ENCODE results near the gene PPWD1.
"Not testable (repeated sequence)": the region's sequence is repeated elsewhere in the genome, so short reads cannot be mapped to it uniquely, and the experiment has no call there.

Gene PPWD1

GRCh38 chr5:65562731-65563701 lies at the start of gene PPWD1, which contains the start of gene CENPK:
PPWD1 (plus strand) TSS chr5:65563296; CDS start chr5:65563311, 15 bp downstream.
CENPK (minus strand) TSS chr5:65563168; CDS start chr5:65554907, 8,261 bp downstream.
- DNase-seq (ENCODE audit: low spot score) = peak; percentile 94

DNA sequence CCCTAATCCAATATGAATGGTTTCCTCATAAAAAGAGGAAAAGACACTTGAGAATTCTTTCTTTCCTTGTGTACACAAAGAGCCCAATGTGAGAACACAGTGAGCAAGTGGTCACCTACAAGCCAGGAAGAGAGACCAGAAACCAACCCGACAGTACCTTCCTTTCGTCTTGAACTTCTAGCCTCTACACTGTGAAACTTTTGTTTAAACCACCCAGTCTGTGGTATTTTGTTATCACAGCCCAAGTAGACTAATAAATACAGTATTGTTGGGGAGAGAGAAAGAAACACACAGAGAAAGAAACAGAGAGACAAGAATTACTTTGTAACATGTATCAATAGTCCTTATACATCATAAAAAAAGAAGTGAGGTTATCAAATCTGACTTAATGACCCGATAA lies 37.4 kb upstream of the PPWD1 start:
- no peak for DNase-seq (ENCODE audit: low spot score)

DNA sequence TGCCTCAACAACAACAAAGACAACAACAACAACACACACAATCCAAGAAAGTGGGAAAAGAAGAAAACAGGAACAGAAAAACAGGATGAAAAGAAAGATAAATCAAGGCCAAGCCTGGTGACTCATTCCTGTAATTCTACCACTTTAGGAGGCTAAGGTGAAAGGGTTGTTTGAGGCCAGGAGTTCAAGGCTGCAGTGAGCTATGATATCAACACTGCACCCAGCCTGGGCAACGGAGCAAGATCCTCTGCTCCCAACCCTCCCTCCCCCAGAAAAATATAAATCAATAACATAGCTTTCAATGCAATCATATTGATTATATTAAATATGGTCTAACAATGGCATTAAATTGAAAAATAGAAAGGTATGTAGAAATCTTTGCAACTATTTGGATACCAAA lies 32.2 kb upstream of the PPWD1 start:
- DNase-seq (ENCODE audit: low spot score) = no peak

DNA sequence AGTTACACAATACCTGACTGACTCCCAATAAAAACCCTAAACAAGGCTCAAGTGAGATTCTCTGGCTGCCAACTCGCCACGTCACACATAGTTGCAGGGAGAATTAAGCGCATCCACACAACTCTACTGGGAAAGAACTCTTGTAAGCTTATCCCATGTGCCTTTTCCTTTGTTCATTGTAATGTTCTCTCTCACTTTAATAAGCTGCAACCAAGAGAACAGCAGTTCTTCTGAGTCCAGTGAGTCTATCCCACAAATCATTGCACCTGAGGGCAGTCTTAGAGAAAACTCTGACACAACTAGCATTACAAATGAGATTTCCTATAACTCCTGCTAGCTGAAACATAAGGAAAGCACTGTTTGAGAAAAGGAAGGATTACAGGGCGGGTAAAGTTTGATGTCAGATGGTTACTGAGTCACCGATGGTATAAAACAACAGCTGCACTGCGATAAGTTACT lies 27.5 kb upstream of the PPWD1 start:
- DNase-seq (ENCODE audit: low spot score) = no peak

DNA sequence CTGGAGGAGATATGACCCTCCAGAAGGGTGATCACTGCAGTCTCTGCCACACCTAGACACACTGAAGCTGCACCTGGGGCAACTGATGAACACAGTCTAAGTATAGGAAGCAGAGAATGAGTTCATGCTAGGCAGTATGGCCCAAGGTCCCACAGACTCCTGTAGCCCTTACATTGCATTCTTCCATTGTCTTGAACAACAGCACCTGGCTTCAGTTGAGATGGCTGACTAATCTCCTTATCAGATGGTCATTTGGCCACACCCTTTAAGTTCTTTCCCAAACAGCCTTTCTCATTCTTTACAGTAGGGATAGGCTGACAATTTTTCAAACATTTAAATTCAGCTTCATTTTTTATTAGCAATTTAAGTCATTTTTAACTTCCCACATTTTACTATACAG lies 23.3 kb upstream of the PPWD1 start:
- DNase-seq (ENCODE audit: low spot score) = no peak

DNA sequence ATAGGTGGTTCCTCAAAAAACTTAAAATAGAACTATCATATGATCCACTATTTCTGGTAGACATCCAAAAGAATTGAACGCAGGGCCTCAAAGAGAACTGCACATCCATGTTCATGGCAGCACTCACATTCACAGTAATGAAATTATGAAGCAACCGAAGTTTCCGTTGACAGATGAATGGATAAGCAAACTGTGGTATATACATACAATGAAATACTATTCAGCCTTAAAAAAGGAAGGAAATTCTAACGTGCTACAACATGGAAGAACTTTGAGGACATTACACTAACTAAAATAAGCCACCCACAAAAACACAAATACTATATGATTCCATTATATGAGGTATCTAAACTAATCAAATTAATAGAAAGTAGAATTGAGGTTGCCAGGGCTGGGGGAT lies 18.6 kb upstream of the PPWD1 start:
- DNase-seq (ENCODE audit: low spot score) = no peak

DNA sequence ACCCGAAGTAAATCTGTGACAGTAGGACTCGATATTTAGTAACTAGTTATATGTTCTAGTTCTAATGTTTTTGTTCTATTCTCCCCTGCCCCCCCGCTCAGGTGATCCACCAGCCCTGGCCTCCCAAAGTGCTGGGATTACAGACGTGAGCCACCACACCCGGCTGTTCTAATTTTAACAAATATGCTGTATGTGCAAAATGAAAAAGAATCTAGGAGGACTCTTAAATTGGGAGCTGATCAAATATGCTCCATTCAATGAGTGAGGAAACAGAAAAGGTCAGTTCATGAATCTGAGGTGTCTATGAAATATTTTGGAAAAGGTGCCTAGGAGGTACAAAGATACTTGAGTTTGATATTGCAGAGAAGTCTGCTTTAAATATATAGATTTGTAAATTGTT lies 17.0 kb upstream of the PPWD1 start:
- no peak for DNase-seq (ENCODE audit: low spot score)

DNA sequence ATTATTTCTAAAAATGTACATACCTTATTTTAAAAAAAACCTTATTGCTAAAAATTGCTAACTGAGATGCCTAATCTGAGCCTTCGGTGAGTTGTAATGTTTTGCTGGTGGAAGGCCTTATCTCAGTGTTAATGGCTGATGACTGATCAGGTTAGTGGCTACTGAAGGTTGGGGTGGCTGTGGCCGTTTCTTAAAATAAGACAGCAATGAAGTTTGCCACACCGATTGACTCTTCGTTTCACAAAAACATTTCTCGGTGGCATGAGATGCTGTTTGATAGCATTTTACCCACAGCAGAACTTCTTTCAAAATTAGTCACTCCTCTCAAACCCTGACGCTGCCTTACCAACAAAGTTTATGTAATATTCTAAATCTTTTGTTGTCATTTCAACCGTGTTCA lies 14.8 kb upstream of the PPWD1 start:
- DNase-seq (ENCODE audit: low spot score) = no peak

DNA sequence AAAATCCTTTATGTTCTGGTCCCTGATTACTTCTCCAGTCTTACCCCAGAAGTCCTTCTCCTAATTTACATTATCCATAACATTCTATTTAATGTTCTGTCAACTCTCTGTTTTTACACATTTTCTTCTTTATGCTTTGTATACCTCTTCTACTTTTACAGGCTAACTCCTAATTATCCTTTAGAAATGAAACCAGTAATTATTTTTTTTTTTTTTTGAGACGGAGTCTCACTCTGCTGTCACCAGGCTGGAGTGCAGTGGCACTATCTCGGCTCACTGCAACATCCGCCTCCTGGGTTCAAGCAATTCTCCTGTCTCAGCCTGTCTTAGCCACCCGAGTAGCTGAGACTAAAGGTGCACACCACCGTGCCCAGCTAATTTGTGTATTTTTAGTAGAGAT lies 9.2 kb upstream of the PPWD1 start:
- DNase-seq (ENCODE audit: low spot score) = no peak

DNA sequence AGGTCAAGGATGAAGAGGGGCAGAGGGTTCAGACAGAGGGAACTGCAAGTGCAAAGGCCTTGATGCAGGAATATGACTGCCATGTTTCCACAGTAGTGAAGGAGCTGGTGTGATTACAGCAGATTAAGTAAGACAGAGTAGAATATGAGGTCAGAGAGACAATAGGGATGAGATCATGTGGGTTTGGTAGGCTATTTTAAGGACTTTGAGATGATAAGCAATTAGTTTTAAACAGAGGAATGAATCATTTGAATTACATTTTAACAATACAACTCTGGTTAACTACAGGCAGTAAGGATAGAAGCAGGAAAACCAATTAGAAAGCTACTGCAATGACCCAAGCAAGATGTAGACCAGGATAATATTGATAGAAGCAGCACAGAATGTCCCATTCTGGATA lies 7.8 kb upstream of the PPWD1 start:
- DNase-seq (ENCODE audit: low spot score) = no peak

DNA sequence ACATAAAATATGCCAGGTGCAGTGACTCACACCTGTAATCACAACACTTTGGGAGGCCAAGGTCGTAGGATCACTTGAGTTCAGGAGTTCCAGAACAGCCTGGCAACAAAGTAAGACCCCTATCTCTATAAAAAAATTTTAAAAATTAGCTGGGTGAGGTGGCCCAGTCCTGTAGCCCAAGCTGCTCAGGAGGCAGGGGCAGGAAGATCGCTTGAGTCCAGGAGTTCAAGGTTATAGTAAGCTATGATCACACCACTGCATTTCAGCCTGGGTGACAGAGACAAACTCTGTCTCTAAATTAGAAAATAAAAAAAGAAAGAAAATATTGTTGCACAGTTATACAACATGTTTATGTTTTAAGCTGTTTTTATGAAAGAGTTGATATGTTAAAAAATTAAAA lies 6.9 kb upstream of the PPWD1 start:
- DNase-seq (ENCODE audit: low spot score) = no peak

GRCh38 chr5:65556718-65557117 lies 6.4 kb upstream of the PPWD1 start:
- no peak for DNase-seq (ENCODE audit: low spot score)

DNA sequence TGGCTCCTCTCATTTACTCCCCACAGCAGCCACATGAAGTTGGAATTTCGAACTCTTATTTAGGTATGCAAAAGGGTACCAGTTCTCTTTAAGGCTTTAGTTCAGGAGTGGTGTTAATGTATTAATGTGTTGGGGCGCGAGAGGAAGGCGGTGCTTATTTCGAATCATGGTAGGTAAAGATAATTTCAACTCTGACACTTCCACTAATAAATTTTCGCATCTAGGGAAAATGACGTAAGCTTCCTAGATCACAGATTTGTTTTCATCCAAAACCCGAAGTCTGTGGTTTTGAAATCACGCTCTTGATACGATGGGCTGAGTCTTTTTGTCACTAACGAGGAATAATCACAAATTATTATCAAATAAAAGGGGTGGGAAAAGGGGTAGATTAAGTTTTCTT lies 681 bp downstream of the PPWD1 start:
- DNase-seq (ENCODE audit: low spot score) = no peak

GRCh38 chr5:65566505-65566904 lies 3.4 kb downstream of the PPWD1 start:
- no peak for DNase-seq (ENCODE audit: low spot score)

DNA sequence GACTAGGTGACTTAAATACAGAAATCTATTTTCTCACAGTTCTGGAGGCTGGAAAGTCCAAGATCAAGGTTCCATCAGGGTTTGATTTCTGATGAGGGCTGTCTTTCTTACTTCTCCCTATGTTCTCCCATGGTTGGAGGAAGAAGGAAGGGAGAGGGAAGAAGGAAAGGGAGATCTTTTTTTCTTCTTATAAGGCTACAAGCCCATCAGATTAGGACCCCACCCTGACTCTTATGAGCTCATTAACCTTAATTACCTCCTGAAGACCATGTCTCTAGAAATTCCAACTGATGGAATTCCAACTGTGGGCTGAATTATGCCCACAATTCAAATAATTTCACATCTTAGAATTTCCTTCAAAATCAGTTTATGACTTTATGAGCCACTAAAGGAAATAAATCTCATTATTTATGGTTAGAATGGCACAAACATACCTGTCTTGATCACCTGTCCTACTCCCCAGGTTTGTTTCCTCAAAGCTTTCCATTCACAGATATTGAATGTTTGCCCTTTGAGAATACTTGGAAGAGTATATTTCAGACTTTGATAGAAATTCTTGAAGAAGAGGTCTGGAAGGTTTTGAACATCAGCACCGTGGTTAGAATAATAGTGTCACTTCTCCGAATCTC lies 7.6 kb downstream of the PPWD1 start:
- no peak for DNase-seq (ENCODE audit: low spot score)

DNA sequence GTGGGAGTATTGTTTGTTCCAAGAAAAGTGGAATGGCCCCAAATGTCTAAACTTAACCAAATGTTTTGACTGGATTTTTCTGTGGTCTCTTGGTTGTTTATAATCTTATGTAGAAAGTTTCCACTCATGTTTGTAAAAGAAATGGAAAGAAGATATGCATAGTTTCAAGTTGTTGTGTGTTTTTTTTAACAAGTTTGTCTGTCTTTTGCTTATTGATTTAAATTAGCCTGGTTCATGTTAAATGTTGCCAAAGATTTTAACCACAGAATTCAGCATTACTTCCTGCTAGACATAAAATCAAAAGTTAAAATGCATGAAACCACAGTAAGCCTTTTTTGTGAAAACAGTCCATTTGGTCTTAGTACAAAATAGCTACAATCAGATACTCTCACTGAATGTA lies 14.0 kb downstream of the PPWD1 start:
- no peak for DNase-seq (ENCODE audit: low spot score)

DNA sequence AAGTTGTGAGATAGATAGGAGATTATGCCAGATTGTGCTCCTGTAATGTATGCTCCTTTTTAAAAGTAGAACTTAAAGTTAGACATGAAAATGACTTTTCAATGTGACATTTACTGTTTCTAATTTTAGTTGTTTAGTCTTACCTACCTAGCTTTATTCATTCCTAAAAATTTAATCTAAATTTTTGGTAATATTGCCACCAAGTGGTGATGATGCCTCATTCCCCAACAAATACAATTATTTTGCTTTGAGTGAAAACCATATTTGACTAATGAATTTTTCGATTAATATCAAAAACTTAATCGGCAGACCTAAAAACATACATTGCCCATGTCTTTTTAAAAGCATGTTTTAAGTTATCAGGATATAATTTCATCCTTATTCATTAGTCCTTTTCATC lies 25.6 kb downstream of the PPWD1 start:
- DNase-seq (ENCODE audit: low spot score) = no peak

- not testable (repeated sequence) for DNase-seq (ENCODE audit: low spot score)
These were observed 38.7 kb downstream of the PPWD1 start for GRCh38 chr5:65601761-65602160.

- no peak for DNase-seq (ENCODE audit: low spot score)
These were observed 48.4 kb downstream of the PPWD1 start for GRCh38 chr5:65611524-65611923.

DNA sequence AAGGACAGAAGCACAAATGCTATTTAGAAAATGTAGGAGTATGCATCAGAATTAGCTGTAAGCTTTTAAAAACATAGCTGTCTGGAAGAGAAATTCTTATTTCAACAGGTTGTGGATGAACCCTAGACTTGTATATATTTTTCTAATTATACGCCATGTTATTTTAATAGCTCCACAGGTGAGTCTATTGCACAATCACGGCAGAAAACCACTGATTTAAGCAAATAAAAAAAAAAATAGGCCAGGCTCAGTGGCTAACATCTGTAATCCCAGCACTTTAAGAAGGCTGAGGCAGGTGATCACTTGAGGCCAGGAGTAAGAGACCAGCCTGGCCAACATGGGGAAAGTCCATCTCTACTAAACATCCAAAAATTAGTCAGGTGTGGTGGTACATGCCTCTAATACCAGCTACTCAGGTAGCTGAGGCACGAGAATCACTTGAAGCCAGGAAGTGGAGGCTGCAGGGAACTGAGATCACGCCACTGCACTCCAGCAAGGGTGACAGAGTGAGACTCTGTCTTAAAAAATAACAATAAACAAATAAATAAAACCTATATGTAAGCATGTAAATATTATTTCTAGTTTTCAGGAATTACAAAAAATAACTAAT lies 49.3 kb downstream of the PPWD1 start:
- DNase-seq (ENCODE audit: low spot score) = no peak

- no peak for DNase-seq (ENCODE audit: low spot score)
These were observed 56.9 kb downstream of the PPWD1 start for GRCh38 chr5:65620021-65620420.

DNA sequence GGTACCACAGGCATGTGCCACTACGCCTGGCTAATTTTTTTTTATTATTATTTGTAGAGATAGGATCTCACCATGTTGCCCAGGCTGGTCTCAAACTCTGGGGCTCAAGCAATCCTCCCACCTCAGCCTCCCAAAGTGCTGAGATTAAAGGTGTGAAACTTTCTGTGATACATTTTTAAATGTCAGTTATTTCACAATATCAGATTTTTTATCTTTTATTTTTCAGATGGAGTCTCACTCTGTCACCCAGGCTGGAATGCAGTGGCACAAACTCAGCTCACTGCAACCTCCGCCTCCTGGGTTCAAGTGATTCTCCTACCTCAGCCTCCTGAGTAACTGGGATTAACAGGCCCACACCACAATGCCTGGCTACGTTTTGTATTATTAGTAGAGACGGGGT lies 58.9 kb downstream of the PPWD1 start:
- not testable (repeated sequence) for DNase-seq (ENCODE audit: low spot score)

DNA sequence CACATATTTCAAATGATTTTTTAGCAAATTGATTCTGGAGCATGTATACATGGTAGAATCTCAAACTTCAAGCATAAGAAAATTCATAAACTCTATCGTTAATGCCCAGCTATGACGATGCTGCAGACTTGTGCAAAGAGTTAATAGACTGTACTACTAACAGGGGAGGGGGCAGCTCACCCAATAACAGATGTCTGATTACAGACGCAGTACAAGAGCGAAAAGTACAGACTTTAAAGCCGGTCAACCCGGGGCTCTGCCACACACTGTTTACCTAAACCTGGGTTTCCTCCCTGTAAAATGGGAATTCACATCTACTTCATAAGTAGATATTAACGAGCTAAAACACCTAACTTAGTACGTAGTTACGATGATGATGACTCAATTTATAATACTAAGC lies 60.4 kb downstream of the PPWD1 start:
- no peak for DNase-seq (ENCODE audit: low spot score)
